HG03432 (cell line): ENCODE results near the gene TXNRD3.

Source experiments
- ATAC-seq: cut with Tn5 transposase; IDR thresholded peaks from one replicate; pipeline ENCODE4 v1.9.1; 2021; ENCODE audit warnings: mild to moderate bottlenecking, moderate library complexity; ENCODE audit not compliant: unreplicated experiment

The TXNRD3 gene

GRCh38 chr3:126654571-126655383 is at the start of gene TXNRD3:
Gene TXNRD3, minus strand, starts transcription at chr3:126655124.
- no peak for ATAC-seq

DNA sequence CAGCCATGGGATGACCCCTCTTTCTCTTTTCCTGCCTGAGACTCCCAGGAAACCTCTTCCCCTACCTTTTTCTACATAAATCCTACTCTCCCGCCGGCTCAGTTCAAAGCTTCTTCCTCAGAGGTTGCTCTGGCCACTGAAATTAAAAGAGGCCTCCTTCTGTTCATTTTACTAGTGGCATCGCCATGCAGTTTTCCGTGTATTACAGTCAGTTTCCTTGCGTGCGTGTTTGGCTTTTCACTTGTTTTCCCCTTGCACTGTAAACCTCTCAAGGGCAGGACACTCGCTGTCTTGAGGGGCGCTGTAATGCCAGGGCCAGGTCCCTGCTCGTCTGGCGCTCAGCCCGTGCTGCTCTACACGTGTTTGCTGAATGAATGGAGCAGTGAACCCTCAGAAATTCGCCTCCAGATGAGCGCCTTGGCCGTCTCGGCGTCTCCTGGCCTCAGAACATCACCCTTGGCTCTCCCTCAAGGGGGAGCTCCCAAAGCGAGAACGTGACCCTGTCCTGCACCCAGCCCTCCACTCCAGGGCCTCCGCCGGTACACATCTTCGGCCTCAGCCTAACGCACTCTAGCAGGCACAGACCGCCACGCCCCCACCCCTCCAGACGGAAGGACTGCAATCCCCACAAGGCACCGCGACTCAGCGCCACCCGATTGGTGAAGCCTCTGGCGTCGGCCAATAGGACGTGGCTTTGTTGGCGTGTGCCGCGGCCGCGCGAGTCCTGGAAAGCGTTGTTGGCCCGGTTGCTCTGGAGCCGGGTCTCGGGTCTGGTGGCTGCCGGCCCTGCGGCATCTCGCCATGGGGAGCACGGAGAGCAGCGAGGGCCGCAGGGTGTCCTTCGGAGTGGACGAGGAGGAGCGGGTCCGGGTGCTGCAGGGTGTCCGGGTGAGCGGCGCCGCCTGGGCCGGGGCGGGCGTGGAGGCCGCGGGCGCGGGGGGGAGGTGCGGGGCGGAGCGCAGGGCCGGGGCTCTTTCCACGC is 48.9 kb upstream of the TXNRD3 start, which contains the start of gene CHCHD6:
CHCHD6 (plus strand) TSS at position 729 of the 982 bp plus-strand sequence; CDS start at position 802, 73 bp downstream.
- peak; percentile 99 for ATAC-seq

- ATAC-seq = no peak
Observed at GRCh38 chr3:126699011-126699410, 44.1 kb upstream of the TXNRD3 start.

DNA sequence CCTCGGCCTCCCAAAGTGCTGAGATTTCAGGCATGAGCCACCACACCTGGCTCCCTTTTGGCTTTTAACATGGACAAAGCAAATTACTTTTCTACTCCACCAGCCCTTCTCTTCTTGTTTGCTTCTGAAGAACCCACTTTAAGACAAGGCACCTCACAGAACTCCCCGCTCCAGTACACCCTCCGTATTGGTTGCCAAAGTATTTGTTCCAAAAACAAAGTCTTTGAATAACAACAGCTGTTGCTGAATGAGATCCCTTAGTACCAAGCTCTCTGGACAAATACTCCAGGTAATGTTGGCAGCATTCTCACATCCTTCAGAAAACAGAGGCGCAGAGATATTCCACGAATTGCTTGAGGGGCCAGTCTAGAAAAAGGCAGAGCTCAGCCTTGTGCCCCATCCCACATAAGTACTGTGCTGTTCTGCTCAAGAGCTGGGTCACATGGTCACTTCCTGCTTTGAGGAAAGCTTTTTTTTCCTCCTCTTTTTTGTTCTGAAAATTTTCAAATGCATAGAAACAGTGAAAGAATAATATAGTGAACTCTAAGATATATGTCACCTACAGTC is 41.9 kb upstream of the TXNRD3 start:
- ATAC-seq = no peak

GRCh38 chr3:126693921-126694320 is 39.0 kb upstream of the TXNRD3 start:
- no peak for ATAC-seq

- ATAC-seq = no peak
Observed at GRCh38 chr3:126692858-126693257, 37.9 kb upstream of the TXNRD3 start.

GRCh38 chr3:126691765-126692164 is 36.8 kb upstream of the TXNRD3 start:
- no peak for ATAC-seq

DNA sequence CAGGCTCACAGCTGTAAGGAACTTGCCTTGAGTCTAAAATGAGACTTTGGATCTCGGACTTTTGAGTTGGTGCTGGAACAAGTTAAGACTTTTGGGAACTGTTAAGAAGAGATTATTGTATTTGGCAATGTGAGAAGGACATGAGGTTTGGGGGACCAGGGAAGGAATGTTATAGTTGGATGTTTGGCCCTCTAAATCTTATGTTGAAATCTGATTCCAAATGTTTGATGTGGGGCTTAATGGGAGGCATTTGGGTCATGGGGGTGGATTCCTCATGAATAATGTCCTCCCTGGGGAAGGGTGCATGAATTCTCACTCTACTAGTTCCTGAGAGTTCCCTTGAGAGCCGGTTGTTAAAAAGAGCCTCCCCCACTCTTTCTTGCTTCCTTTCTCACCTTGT is 30.6 kb upstream of the TXNRD3 start:
- ATAC-seq = no peak

- ATAC-seq = no peak
Observed at GRCh38 chr3:126685021-126685420, 30.1 kb upstream of the TXNRD3 start.

DNA sequence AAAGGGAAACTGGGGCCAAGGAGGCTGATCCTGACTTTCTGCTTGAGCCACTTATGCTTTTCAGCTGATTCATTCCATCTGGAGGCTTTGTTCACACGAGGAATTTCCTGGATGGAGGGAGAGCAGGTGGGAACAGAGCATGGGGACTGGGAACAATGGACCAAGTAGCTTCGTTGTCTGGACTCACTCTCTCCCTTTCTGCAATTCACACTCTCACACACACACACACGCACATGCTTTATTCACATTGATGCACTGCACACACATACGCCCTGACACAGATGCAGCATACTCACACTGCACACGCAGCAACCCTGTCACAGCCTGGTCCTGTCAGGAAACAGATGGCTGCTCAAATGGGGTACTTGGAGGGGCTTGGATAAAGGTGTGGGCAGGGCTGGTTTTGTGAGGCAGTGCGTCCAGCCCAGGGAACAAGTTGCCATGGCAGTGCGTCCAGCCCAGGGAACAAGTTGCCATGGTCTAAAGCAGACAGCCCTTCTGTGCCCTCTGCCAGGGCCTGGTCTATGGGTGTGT is 29.4 kb upstream of the TXNRD3 start:
- no peak for ATAC-seq

GRCh38 chr3:126683069-126683468 is 28.1 kb upstream of the TXNRD3 start:
- no peak for ATAC-seq

GRCh38 chr3:126682009-126682408 is 27.1 kb upstream of the TXNRD3 start:
- no peak for ATAC-seq

DNA sequence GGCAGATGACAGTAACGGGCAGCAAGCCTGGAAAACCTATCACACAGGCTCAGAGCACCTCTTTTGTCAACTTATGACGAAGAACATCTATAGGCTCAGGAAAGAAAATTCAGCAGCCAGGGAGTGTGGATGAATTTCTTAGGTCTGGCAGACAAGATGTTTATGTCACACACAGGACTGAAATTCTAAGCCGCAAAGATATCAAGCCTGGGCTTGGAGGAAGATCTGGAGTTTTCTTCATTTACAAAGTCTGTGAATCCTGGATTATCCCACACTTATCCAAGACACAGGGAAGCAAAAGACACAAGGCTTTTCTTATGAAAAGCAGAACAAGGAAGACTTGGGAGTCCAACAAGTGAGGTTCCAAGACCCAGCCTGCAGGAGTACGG is 25.7 kb upstream of the TXNRD3 start:
- ATAC-seq = no peak

DNA sequence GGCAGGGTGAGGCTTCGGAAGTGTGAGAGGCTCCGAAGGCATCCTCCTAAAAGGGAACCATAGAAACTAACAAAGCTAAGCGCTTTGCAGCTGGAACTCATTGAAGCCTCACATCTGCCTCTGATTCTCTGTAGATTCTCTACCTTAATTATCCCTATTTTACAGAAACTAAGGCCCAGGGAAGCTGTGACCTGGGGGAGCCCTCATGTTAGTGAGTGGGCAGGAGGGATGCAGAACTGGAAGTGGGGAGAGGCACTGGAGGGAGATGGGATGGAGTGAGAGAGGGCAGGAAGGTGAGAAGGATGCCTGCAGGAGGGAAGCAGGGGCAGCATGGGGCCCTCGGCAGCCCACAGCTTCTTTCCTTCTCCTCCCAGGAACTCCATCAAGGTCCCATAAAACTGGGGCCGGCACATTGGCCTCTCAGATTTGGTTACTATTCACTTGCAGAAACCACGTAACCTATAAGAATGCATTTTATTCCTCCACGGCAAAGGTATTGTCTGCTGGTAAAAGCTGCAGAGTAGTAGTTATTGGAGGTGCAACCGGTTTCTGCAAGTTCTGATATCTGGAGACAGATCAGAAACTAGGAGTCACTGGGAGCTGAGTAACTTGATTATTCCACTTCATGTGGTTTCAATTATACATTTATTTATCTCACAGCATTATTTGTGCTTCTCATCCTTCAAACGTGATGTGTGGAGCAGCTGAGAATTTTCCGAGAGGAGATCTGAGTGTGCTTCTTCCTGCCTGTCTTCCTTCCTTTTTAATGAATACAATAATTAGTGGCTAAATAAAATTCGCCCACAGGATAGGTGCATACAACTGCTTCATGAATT is 25.1 kb upstream of the TXNRD3 start:
- ATAC-seq = no peak

- ATAC-seq = peak; percentile 63
Observed at GRCh38 chr3:126679318-126679751, 24.4 kb upstream of the TXNRD3 start.

- no peak for ATAC-seq
Observed at GRCh38 chr3:126678693-126679317, 23.9 kb upstream of the TXNRD3 start.

GRCh38 chr3:126677862-126678503 is 23.1 kb upstream of the TXNRD3 start:
- no peak for ATAC-seq

DNA sequence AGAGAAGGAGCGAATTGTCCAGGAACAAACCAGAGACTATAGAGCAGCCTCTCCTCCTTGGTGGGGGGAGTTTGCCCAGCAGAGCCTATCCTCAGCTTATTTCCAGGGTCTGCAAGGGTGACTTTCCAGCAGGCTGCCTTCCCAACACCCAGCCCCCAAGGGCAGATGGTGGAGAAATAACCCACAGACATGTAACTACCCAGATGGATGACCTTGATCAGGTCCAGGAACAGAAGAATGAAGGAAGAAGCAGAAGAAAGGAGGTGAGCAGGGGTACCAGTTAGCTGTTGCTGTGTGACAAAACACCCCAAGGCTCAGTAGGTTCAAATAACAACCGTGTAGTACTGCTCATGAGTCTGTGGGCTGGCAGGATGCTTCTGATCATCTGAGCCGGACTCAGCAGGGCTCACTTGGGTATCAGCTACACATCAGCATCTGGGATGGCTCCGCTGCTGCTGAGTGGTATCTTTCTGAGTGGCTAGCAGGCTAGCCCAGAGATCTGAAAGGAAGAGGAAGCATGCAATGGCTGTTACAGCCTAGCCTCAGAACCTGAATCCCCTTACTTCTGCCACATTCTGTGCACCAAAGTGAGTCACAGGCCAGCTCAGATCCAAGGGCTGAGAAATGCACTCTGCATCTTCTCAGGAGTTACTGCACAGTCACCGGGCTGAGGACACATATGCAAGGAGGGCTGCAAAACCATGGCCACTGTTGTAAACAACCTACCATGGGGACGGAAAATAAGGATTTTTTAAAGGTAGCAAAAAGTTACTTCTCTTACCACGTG is 22.2 kb upstream of the TXNRD3 start:
- ATAC-seq = no peak
